B cell (primary cell): Measurements from ENCODE around the gene IPO11. TPM values are rescaled to one million over a fixed set of nuclear protein-coding genes. Genes with fewer than 3 reads are reported as not detected.

ENCODE experiments used
- ATAC-seq: fragments of 200-7000 bp; cut with Tn5 transposase; one replicate; pipeline ENCODE4 v1.10.0; 2021; ENCODE audit warnings: low read depth, mild to moderate bottlenecking, moderate number of reproducible peaks, moderate library complexity
- CTCF ChIA-PET: fragments of 350-600 bp; sonication (Branson Sonifier 250); formaldehyde crosslinking; loops from one replicate; lab custom pipeline; 2021; ENCODE audit warnings: antibody characterized with exemption, inconsistent platforms; lab: Charles Lee
- POLR2A ChIA-PET: fragments of 350-600 bp; sonication (Branson Sonifier 250); formaldehyde crosslinking; loops from one replicate; lab custom pipeline; 2021; ENCODE audit warnings: antibody characterized with exemption; lab: Charles Lee
- DNase-seq: peaks from one replicate; pipeline ENCODE4 v3.0.0; 2013
- H2AFZ ChIP-seq: 2 replicates; pipeline ENCODE4 v1.6.1; 2012; ENCODE audit warnings: mild to moderate bottlenecking, low read depth, low read length; ENCODE audit not compliant: insufficient read depth, poor library complexity, severe bottlenecking
- H3K27ac ChIP-seq, 2 donors: 1 replicate in 1 of 2; 2 replicates in 1 of 2; pipeline ENCODE4 v1.5.1; 2012 to 2013; ENCODE audit warnings: low read length in 2 of 2, mild to moderate bottlenecking in 2 of 2, moderate library complexity in 1 of 2
- H3K27me3 ChIP-seq, 4 experiments: fragments of 200-600 bp in 1 of 4; sonication (generic) in 1 of 4; replicated peaks in 1 of 4; 1 replicate in 2 of 4; 2 replicates in 2 of 4; pipeline versions ENCODE4 v1.6.1 to v1.7.0; 2013 to 2016; ENCODE audit warnings: low read length in 3 of 4, mild to moderate bottlenecking in 2 of 4, mixed read lengths in 1 of 4, moderate library complexity in 1 of 4; ENCODE audit not compliant: insufficient read depth in 4 of 4, control insufficient read depth in 3 of 4; ENCODE audit errors: control extremely low read depth in 1 of 4
- H3K36me3 ChIP-seq, 2 experiments: replicated peaks in 1 of 2; 1 replicate in 1 of 2; 2 replicates in 1 of 2; pipeline versions ENCODE4 v1.6.1 to v1.7.1; 2013; ENCODE audit warnings: low read length in 1 of 2; ENCODE audit not compliant: insufficient read depth in 2 of 2, control insufficient read depth in 1 of 2; ENCODE audit errors: control extremely low read depth in 1 of 2, extremely low read depth in 1 of 2
- H3K4me1 ChIP-seq, 2 donors: fragments of 200-600 bp in 1 of 2; sonication (generic) in 1 of 2; 1 replicate in 1 of 2; 2 replicates in 1 of 2; pipeline versions ENCODE4 v1.5.1 to v1.6.1; 2013 to 2017; ENCODE audit warnings: low read length in 2 of 2; ENCODE audit not compliant: control insufficient read depth in 2 of 2, insufficient read depth in 2 of 2
- H3K4me2 ChIP-seq: replicated peaks from 2 replicates; pipeline ENCODE3; 2012; ENCODE audit warnings: mild to moderate bottlenecking, low read depth, low read length; ENCODE audit not compliant: poor library complexity, severe bottlenecking
- H3K4me3 ChIP-seq, 5 experiments: fragments of 200-600 bp in 1 of 5; sonication (generic) in 1 of 5; 1 replicate in 3 of 5; 2 replicates in 2 of 5; pipeline versions ENCODE4 v1.5.1 to v1.7.0; 2011 to 2016; ENCODE audit warnings: low read length in 4 of 5, mild to moderate bottlenecking in 4 of 5, low read depth in 2 of 5, control low read depth in 1 of 5, moderate library complexity in 1 of 5; ENCODE audit not compliant: insufficient read depth in 1 of 5; ENCODE audit errors: control extremely low read depth in 1 of 5, extremely low read depth in 1 of 5
- H3K79me2 ChIP-seq: fragments of 200-600 bp; sonication (generic); one replicate; pipeline ENCODE4 v1.6.0; 2016; ENCODE audit warnings: low read length; ENCODE audit not compliant: control insufficient read depth, insufficient read depth
- H3K9ac ChIP-seq: fragments of 200-600 bp; sonication (generic); 2 replicates; pipeline ENCODE4 v1.6.1; 2017; ENCODE audit warnings: mild to moderate bottlenecking, low read length, moderate library complexity
- H3K9me3 ChIP-seq, 3 donors: one replicate each; pipeline versions ENCODE4 v1.6.1 to v1.7.1; 2013; ENCODE audit warnings: low read length in 2 of 3; ENCODE audit not compliant: control insufficient read depth in 2 of 3, insufficient read depth in 1 of 3; ENCODE audit errors: control extremely low read depth in 1 of 3
- H4K20me1 ChIP-seq: 2 replicates; pipeline ENCODE4 v1.6.0; 2012; ENCODE audit warnings: mild to moderate bottlenecking, low read length; ENCODE audit not compliant: insufficient read depth, control insufficient read depth, poor library complexity, severe bottlenecking
- H3K27ac Mint-ChIP-seq: one replicate; pipeline ENCODE4 v1.8.0; 2021; ENCODE audit warnings: mixed read lengths
- H3K27me3 Mint-ChIP-seq: one replicate; pipeline ENCODE4 v1.8.0; 2021; ENCODE audit warnings: mixed read lengths
- H3K4me1 Mint-ChIP-seq: one replicate; pipeline ENCODE4 v1.8.0; 2021; ENCODE audit warnings: mixed read lengths
- H3K4me3 Mint-ChIP-seq: one replicate; pipeline ENCODE4 v1.8.0; 2021; ENCODE audit warnings: mixed read lengths
- H3K9me3 Mint-ChIP-seq: one replicate; pipeline ENCODE4 v1.8.0; 2022; ENCODE audit warnings: mixed read lengths; ENCODE audit not compliant: insufficient read depth
- CTCF ChIP-seq: fragments of 200-600 bp; IDR thresholded peaks from one replicate; pipeline ENCODE4 v1.8.0; 2022; ENCODE audit warnings: antibody characterized with exemption, mild to moderate bottlenecking
- EZH2 ChIP-seq: IDR thresholded peaks from 2 replicates; pipeline ENCODE4 v1.6.1; 2012; ENCODE audit warnings: borderline replicate concordance, low read depth, mild to moderate bottlenecking, moderate library complexity, low read length; ENCODE audit not compliant: insufficient read depth, poor library complexity, severe bottlenecking
- WGBS: methylation state at CpG from one replicate; pipeline ENCODE4 v1.1.5; 2013; ENCODE audit warnings: missing lambda C conversion rate; ENCODE audit not compliant: insufficient coverage; 5-methylcytosine and 5-hydroxymethylcytosine counted together
- intact Hi-C: fragments of 100-400 bp; cut with micrococcal nuclease; formaldehyde crosslinking; loops from one replicate; pipeline ENCODE4 v1.10.0; 2022
- polyA plus RNA-seq: library from polyadenylated mRNA; depleted of rRNA; stranded (reverse); fragments of >200 nt; gene quantifications from 2 replicates; pipeline ENCODE4 v1.2.3, GENCODE V29; 2012
- total RNA-seq, 2 donors: library from RNA; stranded (reverse); fragments of 120-200 nt in 1 of 2; gene quantifications; 1 replicate in 1 of 2; 2 replicates in 1 of 2; pipeline versions ENCODE4 v1.2.3 to v1.2.4, GENCODE V29; 2013 to 2022

Gene IPO11
- total and polyA plus RNA-seq, 2 donors (not counting 1 experiment from before 2014, with no cell fraction given), result 3.8 to 37.4 TPM

GRCh38 chr5:62555930-62556329 is 143.4 kb downstream of the IPO11 start:
- H3K9me3 Mint-ChIP-seq, result no peaks in the 10 kb centered on the region
- Histone ChIP-seq H3K36me3 (peaks cover 7 to 15% of the 10 kb centered on the region in 2 experiments), H3K4me3 (no peak overlapping the region), H3K4me2 (no peak overlapping the region), H3K4me1 (no peaks in the 10 kb centered on the region), H3K27ac (no peak overlapping the region), H3K27me3 (no peaks in the 10 kb centered on the region), H3K9me3 (no peaks in the 10 kb centered on the region), H2AFZ (no peak overlapping the region), H3K79me2 (no peaks in the 10 kb centered on the region), H3K9ac (no peak overlapping the region), H4K20me1 (no peaks in the 10 kb centered on the region)
- TF ChIP-seq EZH2, result no peak
- CTCF ChIA-PET, result no interaction called here
- POLR2A ChIA-PET, result no interaction called here
- DNase-seq (no peak), ATAC-seq (no peak)
- H3K27ac Mint-ChIP-seq, result no peak overlapping the region
- H3K4me1 Mint-ChIP-seq, result no peaks in the 10 kb centered on the region
- no peak overlapping the region for H3K4me3 Mint-ChIP-seq
- H3K27me3 Mint-ChIP-seq, result no peaks in the 10 kb centered on the region
- intact Hi-C loops, result no loop called here

GRCh38 chr5:62558941-62559340 is 146.4 kb downstream of the IPO11 start:
- no peaks in the 10 kb centered on the region for H3K4me1 ChIP-seq
- intact Hi-C loops, result no loop called here
- TF ChIP-seq CTCF, result no peak
- no peak for TF ChIP-seq EZH2
- no peaks in the 10 kb centered on the region for H3K9me3 ChIP-seq
- no peak for ATAC-seq
- no peak overlapping the region for H2AFZ ChIP-seq
- POLR2A ChIA-PET, result no interaction called here
- H3K36me3 ChIP-seq, result peaks cover 4 to 12% of the 10 kb centered on the region in 2 experiments
- H3K79me2 ChIP-seq, result no peaks in the 10 kb centered on the region
- no peaks in the 10 kb centered on the region for H3K27me3 Mint-ChIP-seq
- no peak overlapping the region for H3K27ac ChIP-seq
- H3K4me1 Mint-ChIP-seq, result no peaks in the 10 kb centered on the region
- no peaks in the 10 kb centered on the region for H3K27me3 ChIP-seq
- H3K4me3 ChIP-seq, result no peak overlapping the region
- H3K4me3 Mint-ChIP-seq, result no peak overlapping the region
- CTCF ChIA-PET, result no interaction called here
- H3K9ac ChIP-seq, result no peak overlapping the region
- H3K9me3 Mint-ChIP-seq, result no peaks in the 10 kb centered on the region
- H3K27ac Mint-ChIP-seq, result no peak overlapping the region
- WGBS, result 92% methylated on average over 2 of the region's 3 CpGs
- DNase-seq, result no peak
- H3K4me2 ChIP-seq, result no peak overlapping the region
- no peaks in the 10 kb centered on the region for H4K20me1 ChIP-seq
